Measurements from ENCODE around the gene EID2B. TPM values are rescaled to one million over a fixed set of nuclear protein-coding genes. Genes with fewer than 3 reads are reported as not detected.

The EID2B gene
- total RNA-seq, 4 donors from 2014 or later, result 3.0 to 6.4 (median 6.1) TPM

GRCh38 chr19:39494661-39495060, 38.0 kb downstream of the EID2B start:
- 84% methylated on average over 5 of the region's 5 CpGs for WGBS
- intact Hi-C loops (cut with DNase I), result no loop called here

DNA sequence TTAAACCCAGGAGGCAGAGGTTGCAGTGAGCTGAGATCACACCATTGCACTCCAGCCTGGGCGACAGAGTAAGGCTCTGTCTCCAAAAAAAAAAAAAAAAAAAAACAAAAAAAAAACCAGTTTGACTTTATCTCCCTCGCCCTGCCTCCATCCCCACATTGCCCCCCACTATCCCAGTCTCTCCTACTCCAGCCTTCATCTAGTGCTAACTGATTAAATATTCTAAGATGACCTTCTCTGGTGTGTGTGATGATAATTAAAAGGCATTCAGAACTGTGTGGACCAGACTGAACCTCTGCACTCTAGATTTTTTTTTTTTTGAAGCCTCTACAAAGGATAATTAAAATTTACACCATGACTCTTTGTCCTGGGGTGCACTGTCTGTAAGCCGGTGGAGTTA, 39.9 kb downstream of the EID2B start:
- WGBS, result 77% methylated on average over 3 of the region's 3 CpGs
- Histone ChIP-seq H3K4me3 (no peak overlapping the region), H3K27me3 (peaks cover 0 to 21% (median 7%) of the 10 kb centered on the region in 4 donors), H3K9me3 (no peaks in the 10 kb centered on the region), H3K27ac (replicated peaks in 1 of 4) (no peak overlapping the region), H3K36me3 (peaks cover 28 to 46% (median 37%) of the 10 kb centered on the region in 4 donors), H3K4me1 (peaks cover 2 to 4% (median 3%) of the 10 kb centered on the region in 4 donors)
- no peak for DNase-seq (ENCODE audit: extremely low spot score)
- TF ChIP-seq POLR2A (IDR thresholded peaks at IDR 0.05; ENCODE audit: low read depth) (no peak), EP300 (IDR thresholded peaks at IDR 0.05) (no peak), POLR2AphosphoS5 (IDR thresholded peaks at IDR 0.05) (no peak)
- TF ChIP-seq, protein P1, sequence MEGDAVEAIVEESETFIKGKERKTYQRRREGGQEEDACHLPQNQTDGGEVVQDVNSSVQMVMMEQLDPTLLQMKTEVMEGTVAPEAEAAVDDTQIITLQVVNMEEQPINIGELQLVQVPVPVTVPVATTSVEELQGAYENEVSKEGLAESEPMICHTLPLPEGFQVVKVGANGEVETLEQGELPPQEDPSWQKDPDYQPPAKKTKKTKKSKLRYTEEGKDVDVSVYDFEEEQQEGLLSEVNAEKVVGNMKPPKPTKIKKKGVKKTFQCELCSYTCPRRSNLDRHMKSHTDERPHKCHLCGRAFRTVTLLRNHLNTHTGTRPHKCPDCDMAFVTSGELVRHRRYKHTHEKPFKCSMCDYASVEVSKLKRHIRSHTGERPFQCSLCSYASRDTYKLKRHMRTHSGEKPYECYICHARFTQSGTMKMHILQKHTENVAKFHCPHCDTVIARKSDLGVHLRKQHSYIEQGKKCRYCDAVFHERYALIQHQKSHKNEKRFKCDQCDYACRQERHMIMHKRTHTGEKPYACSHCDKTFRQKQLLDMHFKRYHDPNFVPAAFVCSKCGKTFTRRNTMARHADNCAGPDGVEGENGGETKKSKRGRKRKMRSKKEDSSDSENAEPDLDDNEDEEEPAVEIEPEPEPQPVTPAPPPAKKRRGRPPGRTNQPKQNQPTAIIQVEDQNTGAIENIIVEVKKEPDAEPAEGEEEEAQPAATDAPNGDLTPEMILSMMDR (IDR thresholded peaks at IDR 0.05), result no peak
- intact Hi-C loops (cut with DNase I), result no loop called here

More at GRCh38 chr19:39494661-39495060, 38.0 kb downstream of the EID2B start:
- DNase-seq (ENCODE audit: extremely low spot score), result no peak
- H3K4me1 ChIP-seq, result peaks cover 19 to 22% (median 20%) of the 10 kb centered on the region in 4 donors
- peaks cover 11 to 28% (median 18%) of the 10 kb centered on the region in 4 donors for H3K36me3 ChIP-seq
- no peak overlapping the region for H3K4me3 ChIP-seq
- TF ChIP-seq POLR2AphosphoS5 (IDR thresholded peaks at IDR 0.05), result no peak
- TF ChIP-seq POLR2A (IDR thresholded peaks at IDR 0.05; ENCODE audit: low read depth), result no peak
- TF ChIP-seq EP300 (IDR thresholded peaks at IDR 0.05), result no peak
- TF ChIP-seq, protein P1 (IDR thresholded peaks at IDR 0.05), result no peak
- H3K27me3 ChIP-seq, result peaks cover 0 to 39% (median 25%) of the 10 kb centered on the region in 4 donors
- no peaks in the 10 kb centered on the region for H3K9me3 ChIP-seq
- H3K27ac ChIP-seq (replicated peaks in 1 of 4), result no peak overlapping the region

DNA sequence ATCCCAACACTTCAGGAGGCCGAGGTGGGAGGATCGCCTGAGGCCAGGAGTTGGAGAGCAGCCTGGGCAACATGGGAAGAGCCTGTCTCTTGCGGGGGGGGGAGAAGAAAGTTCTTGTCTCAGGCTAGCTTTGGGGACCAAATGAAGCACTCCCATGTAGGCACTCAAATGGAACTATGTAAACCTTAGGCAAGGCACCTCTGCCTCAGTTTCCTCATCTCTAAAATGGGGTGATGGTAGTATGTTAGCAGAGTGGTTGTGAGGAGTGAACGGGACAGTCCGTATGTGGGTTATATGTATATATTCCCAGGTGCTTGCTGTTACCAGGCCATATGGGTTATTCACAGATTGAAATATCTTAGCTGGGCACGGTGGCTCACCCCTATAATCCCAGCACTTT, 40.4 kb downstream of the EID2B start:
- Histone ChIP-seq H3K4me3 (no peak overlapping the region), H3K9me3 (no peaks in the 10 kb centered on the region), H3K27ac (replicated peaks in 1 of 4) (no peak overlapping the region), H3K36me3 (peaks cover 29 to 52% (median 43%) of the 10 kb centered on the region in 4 donors), H3K27me3 (peaks cover 0 to 15% (median 3%) of the 10 kb centered on the region in 4 donors), H3K4me1 (no peaks in the 10 kb centered on the region)
- WGBS, result 85% methylated on average over 6 of the region's 6 CpGs
- DNase-seq (ENCODE audit: extremely low spot score), result no peak
- TF ChIP-seq EP300 (IDR thresholded peaks at IDR 0.05), result no peak
- TF ChIP-seq POLR2AphosphoS5 (IDR thresholded peaks at IDR 0.05), result no peak
- no peak for TF ChIP-seq POLR2A (IDR thresholded peaks at IDR 0.05; ENCODE audit: low read depth)
- TF ChIP-seq, protein P1 (IDR thresholded peaks at IDR 0.05), result no peak
- intact Hi-C loops (cut with DNase I), result no loop called here

DNA sequence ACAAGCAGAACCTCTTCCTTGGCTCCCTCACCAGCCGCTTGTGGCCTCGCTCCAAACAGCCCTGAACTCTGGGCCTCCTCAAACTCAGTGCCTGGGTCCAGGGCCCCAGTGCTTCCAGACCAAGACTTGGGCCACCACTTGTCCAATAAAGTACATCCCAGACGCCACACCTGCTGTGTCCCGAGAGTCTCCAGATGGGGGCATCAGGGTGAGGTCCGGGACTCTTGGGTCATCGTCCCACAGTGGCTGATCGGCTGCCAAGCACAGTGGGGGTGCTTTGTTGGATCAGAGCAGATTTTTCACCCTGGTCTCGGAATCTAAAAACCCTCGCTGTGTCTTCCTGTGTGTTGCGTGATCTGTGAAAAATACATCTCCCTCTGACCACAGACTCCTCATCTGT, 42.9 kb downstream of the EID2B start:
- no peak for DNase-seq (ENCODE audit: extremely low spot score)
- Histone ChIP-seq H3K4me1 (no peaks in the 10 kb centered on the region), H3K27me3 (no peaks in the 10 kb centered on the region), H3K36me3 (peaks cover 44 to 77% (median 67%) of the 10 kb centered on the region in 4 donors), H3K27ac (replicated peaks in 1 of 4) (no peak overlapping the region), H3K4me3 (no peak overlapping the region), H3K9me3 (no peaks in the 10 kb centered on the region)
- 83% methylated on average over 7 of the region's 10 CpGs for WGBS
- intact Hi-C loops (cut with DNase I), result no loop called here
- no peak for TF ChIP-seq POLR2AphosphoS5 (IDR thresholded peaks at IDR 0.05)
- TF ChIP-seq, protein P1 (IDR thresholded peaks at IDR 0.05), result no peak
- TF ChIP-seq POLR2A (IDR thresholded peaks at IDR 0.05; ENCODE audit: low read depth), result no peak
- no peak for TF ChIP-seq EP300 (IDR thresholded peaks at IDR 0.05)

DNA sequence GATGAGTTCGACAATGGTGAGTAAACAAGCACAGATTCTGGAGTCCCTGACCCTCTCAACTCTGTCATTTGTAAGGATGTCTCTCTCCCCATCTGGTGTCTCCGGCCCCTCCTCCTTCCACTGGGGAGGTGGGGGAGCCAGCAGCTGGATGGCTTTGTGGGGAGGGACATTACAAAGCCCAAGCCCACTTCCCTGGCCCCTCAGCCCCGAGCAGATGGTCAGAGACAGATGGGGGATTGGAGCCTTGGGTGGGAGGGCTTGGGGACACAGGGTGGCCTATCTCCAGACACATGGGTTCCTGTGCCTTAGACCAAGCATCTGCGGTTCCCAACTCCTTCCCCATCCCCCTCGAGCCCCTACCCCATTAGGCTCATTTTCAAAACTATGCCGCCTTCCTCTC, 49.5 kb downstream of the EID2B start:
- Histone ChIP-seq H3K9me3 (no peaks in the 10 kb centered on the region), H3K36me3 (peaks cover 29 to 56% (median 50%) of the 10 kb centered on the region in 4 donors), H3K4me1 (peaks cover 15 to 32% (median 18%) of the 10 kb centered on the region in 4 donors), H3K4me3 (no peak overlapping the region), H3K27ac (replicated peaks in 1 of 4) (no peak overlapping the region), H3K27me3 (no peaks in the 10 kb centered on the region)
- TF ChIP-seq, protein P1 (IDR thresholded peaks at IDR 0.05), result no peak
- no peak for TF ChIP-seq POLR2AphosphoS5 (IDR thresholded peaks at IDR 0.05)
- no peak for TF ChIP-seq EP300 (IDR thresholded peaks at IDR 0.05)
- TF ChIP-seq POLR2A (IDR thresholded peaks at IDR 0.05; ENCODE audit: low read depth), result no peak
- intact Hi-C loops (cut with DNase I), result no loop called here
- no peak for DNase-seq (ENCODE audit: extremely low spot score)
- WGBS, result 69% methylated on average over 6 of the region's 6 CpGs

All from esophagus muscularis mucosa (tissue), 4 donors.